ENCODE measurements around the gene BMP2. TPM values are rescaled to one million over a fixed set of nuclear protein-coding genes. Genes with fewer than 3 reads are reported as not detected.

The BMP2 gene
- total and polyA plus RNA-seq, 2 experiments from 2014 or later: 0.73 to 1.0 TPM

DNA sequence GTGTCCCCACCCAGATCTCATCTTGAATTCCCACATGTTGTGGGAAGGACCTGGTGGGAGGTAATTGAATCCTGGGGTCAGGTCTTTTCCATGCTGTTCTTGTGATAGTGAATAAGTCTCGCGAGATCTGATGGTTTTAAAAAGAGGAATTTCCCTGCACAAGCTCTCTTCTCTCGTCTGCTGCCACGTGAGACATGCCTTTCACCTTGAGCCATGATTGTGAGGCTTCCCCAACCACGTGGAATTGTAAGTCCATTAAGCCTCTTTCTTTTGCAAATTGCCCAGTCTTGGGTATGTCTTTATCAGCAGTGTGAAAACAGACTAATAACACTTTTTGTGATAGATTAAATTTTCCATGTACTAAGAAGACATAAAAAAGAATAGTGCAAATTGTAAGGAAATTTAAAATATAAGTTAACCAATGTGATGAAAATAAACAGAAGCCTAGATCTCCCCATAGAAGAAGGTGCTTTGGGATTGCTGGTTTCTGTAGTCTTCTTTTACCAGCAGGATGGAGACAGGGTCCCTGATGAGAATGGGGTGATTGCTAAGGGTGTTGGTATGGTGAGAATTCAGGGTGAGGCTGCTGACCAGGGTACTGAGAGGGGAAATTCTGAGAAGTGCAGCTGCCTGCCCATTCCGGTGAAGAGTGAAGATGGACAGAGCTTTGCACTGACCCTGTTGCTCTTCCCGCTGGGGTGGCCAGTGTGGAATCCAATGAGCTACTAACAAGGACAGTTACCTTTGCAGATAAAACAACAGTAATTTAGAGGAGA, 50.7 kb downstream of the BMP2 start (continued):
- TF ChIP-seq, protein P1, sequence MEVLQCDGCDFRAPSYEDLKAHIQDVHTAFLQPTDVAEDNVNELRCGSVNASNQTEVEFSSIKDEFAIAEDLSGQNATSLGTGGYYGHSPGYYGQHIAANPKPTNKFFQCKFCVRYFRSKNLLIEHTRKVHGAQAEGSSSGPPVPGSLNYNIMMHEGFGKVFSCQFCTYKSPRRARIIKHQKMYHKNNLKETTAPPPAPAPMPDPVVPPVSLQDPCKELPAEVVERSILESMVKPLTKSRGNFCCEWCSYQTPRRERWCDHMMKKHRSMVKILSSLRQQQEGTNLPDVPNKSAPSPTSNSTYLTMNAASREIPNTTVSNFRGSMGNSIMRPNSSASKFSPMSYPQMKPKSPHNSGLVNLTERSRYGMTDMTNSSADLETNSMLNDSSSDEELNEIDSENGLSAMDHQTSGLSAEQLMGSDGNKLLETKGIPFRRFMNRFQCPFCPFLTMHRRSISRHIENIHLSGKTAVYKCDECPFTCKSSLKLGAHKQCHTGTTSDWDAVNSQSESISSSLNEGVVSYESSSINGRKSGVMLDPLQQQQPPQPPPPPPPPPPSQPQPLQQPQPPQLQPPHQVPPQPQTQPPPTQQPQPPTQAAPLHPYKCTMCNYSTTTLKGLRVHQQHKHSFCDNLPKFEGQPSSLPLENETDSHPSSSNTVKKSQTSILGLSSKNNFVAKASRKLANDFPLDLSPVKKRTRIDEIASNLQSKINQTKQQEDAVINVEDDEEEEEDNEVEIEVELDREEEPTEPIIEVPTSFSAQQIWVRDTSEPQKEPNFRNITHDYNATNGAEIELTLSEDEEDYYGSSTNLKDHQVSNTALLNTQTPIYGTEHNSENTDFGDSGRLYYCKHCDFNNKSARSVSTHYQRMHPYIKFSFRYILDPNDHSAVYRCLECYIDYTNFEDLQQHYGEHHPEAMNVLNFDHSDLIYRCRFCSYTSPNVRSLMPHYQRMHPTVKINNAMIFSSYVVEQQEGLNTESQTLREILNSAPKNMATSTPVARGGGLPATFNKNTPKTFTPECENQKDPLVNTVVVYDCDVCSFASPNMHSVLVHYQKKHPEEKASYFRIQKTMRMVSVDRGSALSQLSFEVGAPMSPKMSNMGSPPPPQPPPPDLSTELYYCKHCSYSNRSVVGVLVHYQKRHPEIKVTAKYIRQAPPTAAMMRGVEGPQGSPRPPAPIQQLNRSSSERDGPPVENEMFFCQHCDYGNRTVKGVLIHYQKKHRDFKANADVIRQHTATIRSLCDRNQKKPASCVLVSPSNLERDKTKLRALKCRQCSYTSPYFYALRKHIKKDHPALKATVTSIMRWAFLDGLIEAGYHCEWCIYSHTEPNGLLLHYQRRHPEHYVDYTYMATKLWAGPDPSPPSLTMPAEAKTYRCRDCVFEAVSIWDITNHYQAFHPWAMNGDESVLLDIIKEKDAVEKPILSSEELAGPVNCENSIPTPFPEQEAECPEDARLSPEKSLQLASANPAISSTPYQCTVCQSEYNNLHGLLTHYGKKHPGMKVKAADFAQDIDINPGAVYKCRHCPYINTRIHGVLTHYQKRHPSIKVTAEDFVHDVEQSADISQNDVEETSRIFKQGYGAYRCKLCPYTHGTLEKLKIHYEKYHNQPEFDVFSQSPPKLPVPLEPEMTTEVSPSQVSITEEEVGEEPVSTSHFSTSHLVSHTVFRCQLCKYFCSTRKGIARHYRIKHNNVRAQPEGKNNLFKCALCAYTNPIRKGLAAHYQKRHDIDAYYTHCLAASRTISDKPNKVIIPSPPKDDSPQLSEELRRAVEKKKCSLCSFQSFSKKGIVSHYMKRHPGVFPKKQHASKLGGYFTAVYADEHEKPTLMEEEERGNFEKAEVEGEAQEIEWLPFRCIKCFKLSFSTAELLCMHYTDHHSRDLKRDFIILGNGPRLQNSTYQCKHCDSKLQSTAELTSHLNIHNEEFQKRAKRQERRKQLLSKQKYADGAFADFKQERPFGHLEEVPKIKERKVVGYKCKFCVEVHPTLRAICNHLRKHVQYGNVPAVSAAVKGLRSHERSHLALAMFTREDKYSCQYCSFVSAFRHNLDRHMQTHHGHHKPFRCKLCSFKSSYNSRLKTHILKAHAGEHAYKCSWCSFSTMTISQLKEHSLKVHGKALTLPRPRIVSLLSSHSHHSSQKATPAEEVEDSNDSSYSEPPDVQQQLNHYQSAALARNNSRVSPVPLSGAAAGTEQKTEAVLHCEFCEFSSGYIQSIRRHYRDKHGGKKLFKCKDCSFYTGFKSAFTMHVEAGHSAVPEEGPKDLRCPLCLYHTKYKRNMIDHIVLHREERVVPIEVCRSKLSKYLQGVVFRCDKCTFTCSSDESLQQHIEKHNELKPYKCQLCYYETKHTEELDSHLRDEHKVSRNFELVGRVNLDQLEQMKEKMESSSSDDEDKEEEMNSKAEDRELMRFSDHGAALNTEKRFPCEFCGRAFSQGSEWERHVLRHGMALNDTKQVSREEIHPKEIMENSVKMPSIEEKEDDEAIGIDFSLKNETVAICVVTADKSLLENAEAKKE (CRISPR knock-in tag; IDR thresholded peaks at IDR 0.05): peak; percentile 33; the same call in 1 of the 2 replicates
- TF ChIP-seq NANOG (IDR thresholded peaks at IDR 0.05; ENCODE audit: borderline replicate concordance): no peak
- TF ChIP-seq, protein P2, sequence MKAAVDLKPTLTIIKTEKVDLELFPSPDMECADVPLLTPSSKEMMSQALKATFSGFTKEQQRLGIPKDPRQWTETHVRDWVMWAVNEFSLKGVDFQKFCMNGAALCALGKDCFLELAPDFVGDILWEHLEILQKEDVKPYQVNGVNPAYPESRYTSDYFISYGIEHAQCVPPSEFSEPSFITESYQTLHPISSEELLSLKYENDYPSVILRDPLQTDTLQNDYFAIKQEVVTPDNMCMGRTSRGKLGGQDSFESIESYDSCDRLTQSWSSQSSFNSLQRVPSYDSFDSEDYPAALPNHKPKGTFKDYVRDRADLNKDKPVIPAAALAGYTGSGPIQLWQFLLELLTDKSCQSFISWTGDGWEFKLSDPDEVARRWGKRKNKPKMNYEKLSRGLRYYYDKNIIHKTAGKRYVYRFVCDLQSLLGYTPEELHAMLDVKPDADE (IDR thresholded peaks at IDR 0.05): no peak

DNA sequence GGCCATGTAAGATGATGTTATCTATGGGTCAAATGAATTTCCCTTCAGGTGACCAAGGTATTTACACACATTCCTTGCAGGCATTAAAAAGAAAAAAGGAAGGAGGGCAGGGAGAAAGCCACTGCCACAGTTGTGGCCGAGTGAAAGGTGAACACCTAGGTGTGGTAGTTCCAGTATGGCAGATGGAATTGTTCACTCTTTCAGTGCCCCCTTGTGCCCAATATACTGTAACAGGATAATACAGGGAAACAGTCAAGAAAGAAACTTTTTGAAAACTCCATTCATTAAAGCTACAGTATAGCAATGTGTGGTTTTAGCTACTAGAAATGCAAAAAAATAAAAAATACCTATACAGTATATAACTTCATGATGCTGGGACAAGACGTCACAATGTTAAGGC, 52.1 kb downstream of the BMP2 start:
- Histone ChIP-seq H3K4me3 (no peak overlapping the region), H3K9me2 (ENCODE audit: insufficient read depth) (no peaks in the 10 kb centered on the region; the same call in 1 of the 2 replicates), H3F3A (replicated peaks; ENCODE audit: low read depth) (no peaks in the 10 kb centered on the region), H3K27me3 (ENCODE audit: insufficient read depth) (no peaks in the 10 kb centered on the region), H2AFZ (no peak overlapping the region), H3K27ac (ENCODE audit: low read depth) (no peak overlapping the region), H3K36me3 (ENCODE audit: insufficient read depth) (no peaks in the 10 kb centered on the region), H4K20me1 (replicated peaks; ENCODE audit: insufficient read depth) (no peaks in the 10 kb centered on the region), H3K79me2 (replicated peaks; ENCODE audit: insufficient read depth) (no peaks in the 10 kb centered on the region), H3K4me2 (no peak overlapping the region), H3K4me1 (ENCODE audit: insufficient read depth) (peaks cover 15% of the 10 kb centered on the region)
- ATAC-seq: peak; percentile 59
- TF ChIP-seq, protein P3, sequence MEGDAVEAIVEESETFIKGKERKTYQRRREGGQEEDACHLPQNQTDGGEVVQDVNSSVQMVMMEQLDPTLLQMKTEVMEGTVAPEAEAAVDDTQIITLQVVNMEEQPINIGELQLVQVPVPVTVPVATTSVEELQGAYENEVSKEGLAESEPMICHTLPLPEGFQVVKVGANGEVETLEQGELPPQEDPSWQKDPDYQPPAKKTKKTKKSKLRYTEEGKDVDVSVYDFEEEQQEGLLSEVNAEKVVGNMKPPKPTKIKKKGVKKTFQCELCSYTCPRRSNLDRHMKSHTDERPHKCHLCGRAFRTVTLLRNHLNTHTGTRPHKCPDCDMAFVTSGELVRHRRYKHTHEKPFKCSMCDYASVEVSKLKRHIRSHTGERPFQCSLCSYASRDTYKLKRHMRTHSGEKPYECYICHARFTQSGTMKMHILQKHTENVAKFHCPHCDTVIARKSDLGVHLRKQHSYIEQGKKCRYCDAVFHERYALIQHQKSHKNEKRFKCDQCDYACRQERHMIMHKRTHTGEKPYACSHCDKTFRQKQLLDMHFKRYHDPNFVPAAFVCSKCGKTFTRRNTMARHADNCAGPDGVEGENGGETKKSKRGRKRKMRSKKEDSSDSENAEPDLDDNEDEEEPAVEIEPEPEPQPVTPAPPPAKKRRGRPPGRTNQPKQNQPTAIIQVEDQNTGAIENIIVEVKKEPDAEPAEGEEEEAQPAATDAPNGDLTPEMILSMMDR (conservative IDR thresholded peaks at IDR 0.05; ENCODE audit: low read depth in 2 of 2): peak; percentile 48 to 59
- no peak for TF ChIP-seq ZNF114 (CRISPR knock-in tag; IDR thresholded peaks at IDR 0.05)
- DNase-seq (ENCODE audit: low spot score): no peak
- Mint-ChIP-seq H3K4me3 (no peak overlapping the region), H3K27ac (no peak overlapping the region), H3K36me3 (ENCODE audit: low read depth) (peaks cover 2% of the 10 kb centered on the region; the same call in 1 of the 3 replicates), H3K4me1 (peaks cover 24% of the 10 kb centered on the region), H3K9me3 (no peaks in the 10 kb centered on the region; the same call in 2 of the 3 replicates), H3K27me3 (ENCODE audit: insufficient read depth, low read depth, poor library complexity) (no peaks in the 10 kb centered on the region)
